Upper lobe of left lung (tissue), 4 donors: Measurements from ENCODE around the gene TMEM200B.

Experiments used
- CTCF ChIP-seq, 6 experiments: fragments of 450-650 bp in 4 of 6; fragments of 200-600 bp in 2 of 6; sonication (generic) in 2 of 6; IDR thresholded peaks; one replicate each; pipeline ENCODE4 v1.5.1; 2016 to 2019; ENCODE audit warnings: antibody characterized with exemption in 6 of 6
- POLR2AphosphoS5 ChIP-seq, 2 donors: sonication (generic); formaldehyde crosslinking; IDR thresholded peaks; one replicate each; pipeline ENCODE4 v1.5.1; 2017; ENCODE audit warnings: antibody characterized with exemption in 2 of 2

GRCh38 chr1:29136391-29136915 is 12.8 kb upstream of the TMEM200B start:
- TF ChIP-seq CTCF (IDR thresholded peaks at IDR 0.05) (no peak), POLR2AphosphoS5 (IDR thresholded peaks at IDR 0.05) (no peak)
